Nephron (organoid): ENCODE results near the gene NEU2.

Experiments
- H3K27ac Mint-ChIP-seq, 3 experiments: 2 replicates each; pipeline ENCODE4 v1.8.0; 2020; ENCODE audit warnings: mixed read lengths in 3 of 3, mild to moderate bottlenecking in 2 of 3, moderate library complexity in 1 of 3
- H3K27me3 Mint-ChIP-seq: 2 replicates; pipeline ENCODE4 v1.8.0; 2021; ENCODE audit warnings: low read depth, mild to moderate bottlenecking, moderate library complexity, mixed read lengths
- H3K36me3 Mint-ChIP-seq: 2 replicates; pipeline ENCODE4 v1.8.0; 2020; ENCODE audit warnings: low read depth, mixed read lengths
- H3K4me1 Mint-ChIP-seq: 2 replicates; pipeline ENCODE4 v1.8.0; 2020; ENCODE audit warnings: mixed read lengths
- H3K4me3 Mint-ChIP-seq, 3 experiments: 2 replicates each; pipeline ENCODE4 v1.8.0; 2020; ENCODE audit warnings: mild to moderate bottlenecking in 3 of 3, mixed read lengths in 3 of 3, moderate library complexity in 2 of 3
- H3K9me3 Mint-ChIP-seq: 2 replicates; pipeline ENCODE4 v1.8.0; 2020; ENCODE audit warnings: mixed read lengths
- CTCF ChIP-seq, 3 experiments: fragments of 200-600 bp; sonication (generic); IDR thresholded peaks; one replicate each; pipeline ENCODE4 v1.5.0; 2021; ENCODE audit warnings: antibody characterized with exemption in 3 of 3; ENCODE audit not compliant: unreplicated experiment in 3 of 3

NEU2 gene

DNA sequence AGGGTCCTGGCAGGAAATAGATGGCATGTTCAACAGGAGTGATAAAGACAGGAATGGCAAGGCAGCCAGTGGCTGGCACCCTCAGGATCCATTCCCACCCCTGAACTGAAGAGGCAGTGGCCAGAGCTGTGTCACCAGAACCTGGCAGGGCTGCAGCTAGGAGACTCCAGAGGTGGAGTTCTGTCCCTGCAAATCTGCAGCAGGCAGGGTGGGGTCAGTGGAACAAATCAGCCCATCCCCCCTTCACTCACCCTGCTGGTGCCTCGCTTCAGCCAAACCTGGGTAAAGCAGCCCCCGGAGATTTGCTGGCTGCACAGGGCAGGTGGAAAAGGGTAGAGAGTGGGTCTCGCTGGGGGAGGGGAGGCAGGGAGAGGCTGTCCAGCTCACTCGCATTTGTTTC lies 40.4 kb downstream of the NEU2 start:
- Mint-ChIP-seq H3K9me3 (peaks cover 4% of the 10 kb centered on the region), H3K27ac (no peak overlapping the region), H3K4me3 (no peak overlapping the region), H3K27me3 (peaks cover 14% of the 10 kb centered on the region), H3K36me3 (no peaks in the 10 kb centered on the region), H3K4me1 (peaks cover 5% of the 10 kb centered on the region)
- TF ChIP-seq CTCF (IDR thresholded peaks at IDR 0.05; ENCODE audit: unreplicated experiment in 3 of 3) = no peak

GRCh38 chr2:233074106-233074505 lies 41.6 kb downstream of the NEU2 start:
- Mint-ChIP-seq H3K4me1 (peaks cover 5% of the 10 kb centered on the region), H3K36me3 (no peaks in the 10 kb centered on the region), H3K4me3 (no peak overlapping the region), H3K27ac (no peak overlapping the region), H3K27me3 (peaks cover 7% of the 10 kb centered on the region), H3K9me3 (peaks cover 4% of the 10 kb centered on the region)
- TF ChIP-seq CTCF (IDR thresholded peaks at IDR 0.05; ENCODE audit: unreplicated experiment in 3 of 3) = no peak

DNA sequence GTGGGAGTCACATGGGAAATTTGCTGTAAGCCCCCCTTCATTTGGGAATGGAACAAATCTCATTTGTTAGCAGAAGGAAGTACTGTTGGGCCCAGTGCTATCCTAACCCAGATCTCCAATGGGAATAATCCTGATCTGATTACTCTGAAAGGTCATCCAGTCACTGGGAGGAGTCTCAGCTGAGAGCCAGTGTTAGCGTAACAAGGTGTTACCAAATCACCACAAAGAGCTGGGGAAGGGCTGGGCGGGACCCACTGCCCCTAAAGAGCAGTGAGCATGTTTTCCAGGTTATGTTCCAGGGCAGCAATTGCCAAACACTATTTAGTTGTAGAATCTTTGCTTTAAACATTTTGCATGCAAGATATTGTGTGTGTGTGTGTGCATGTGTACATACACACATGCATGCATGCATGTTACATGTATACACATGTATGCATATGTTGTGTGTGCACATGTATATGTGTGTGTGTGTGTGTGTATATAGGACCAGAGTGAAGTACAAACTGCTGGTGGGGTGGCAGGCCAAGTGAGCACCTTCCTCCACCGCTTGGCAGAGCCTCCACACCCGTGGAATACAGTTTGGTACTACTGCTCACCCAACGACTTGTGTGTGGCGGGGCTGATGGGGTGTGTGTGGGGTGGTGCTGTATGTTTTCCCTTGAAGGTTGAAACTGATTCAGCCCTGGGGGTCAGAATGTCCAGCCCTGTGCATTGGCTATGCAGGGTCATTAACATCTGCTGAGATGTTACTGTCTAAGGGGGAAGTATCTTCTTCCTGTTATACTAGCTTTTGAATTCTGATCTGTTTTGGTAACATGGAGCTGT lies 42.9 kb downstream of the NEU2 start:
- no peak for TF ChIP-seq CTCF (IDR thresholded peaks at IDR 0.05; ENCODE audit: unreplicated experiment in 3 of 3)
- Mint-ChIP-seq H3K9me3 (peaks cover 4% of the 10 kb centered on the region), H3K27ac (no peak overlapping the region), H3K4me3 (no peak overlapping the region), H3K27me3 (peaks cover 7% of the 10 kb centered on the region), H3K36me3 (no peaks in the 10 kb centered on the region), H3K4me1 (peaks cover 5% of the 10 kb centered on the region)

GRCh38 chr2:233075966-233076339 lies 43.5 kb downstream of the NEU2 start:
- no peak for TF ChIP-seq CTCF (IDR thresholded peaks at IDR 0.05; ENCODE audit: unreplicated experiment in 3 of 3)
- Mint-ChIP-seq H3K4me1 (peaks cover 5% of the 10 kb centered on the region), H3K27ac (no peak overlapping the region), H3K9me3 (peaks cover 4% of the 10 kb centered on the region), H3K36me3 (no peaks in the 10 kb centered on the region), H3K4me3 (no peak overlapping the region), H3K27me3 (peaks cover 7% of the 10 kb centered on the region)

- H3K4me3 Mint-ChIP-seq = no peak overlapping the region
- peaks cover 7% of the 10 kb centered on the region for H3K27me3 Mint-ChIP-seq
- TF ChIP-seq CTCF (IDR thresholded peaks at IDR 0.05; ENCODE audit: unreplicated experiment in 3 of 3) = no peak
- no peaks in the 10 kb centered on the region for H3K36me3 Mint-ChIP-seq
- peaks cover 5% of the 10 kb centered on the region for H3K4me1 Mint-ChIP-seq
- H3K9me3 Mint-ChIP-seq = peaks cover 2% of the 10 kb centered on the region
- no peak overlapping the region for H3K27ac Mint-ChIP-seq
These were observed 44.3 kb downstream of the NEU2 start for GRCh38 chr2:233076749-233077148.

GRCh38 chr2:233079473-233079877 lies 47.0 kb downstream of the NEU2 start:
- TF ChIP-seq CTCF (IDR thresholded peaks at IDR 0.05; ENCODE audit: unreplicated experiment in 3 of 3) = no peak
- H3K27me3 Mint-ChIP-seq = no peaks in the 10 kb centered on the region
- H3K36me3 Mint-ChIP-seq = no peaks in the 10 kb centered on the region

More at GRCh38 chr2:233079473-233079877, 47.0 kb downstream of the NEU2 start:
- no peak overlapping the region for H3K27ac Mint-ChIP-seq
- H3K4me3 Mint-ChIP-seq = no peak overlapping the region
- peaks cover 22% of the 10 kb centered on the region for H3K4me1 Mint-ChIP-seq
- no peaks in the 10 kb centered on the region for H3K9me3 Mint-ChIP-seq
